PC-3 (cell line): ENCODE measurements around the gene TBCC. TPM values are rescaled to one million over a fixed set of nuclear protein-coding genes. Genes with fewer than 3 reads are reported as not detected.

Experiments used
- ATAC-seq: fragments of 200-7000 bp; cut with Tn5 transposase; 2 replicates; pipeline ENCODE4 v1.9.1; 2020; ENCODE audit warnings: mild to moderate bottlenecking, moderate library complexity
- BruUV-seq: library from RNA; stranded (reverse); fragments of 400-500 nt; replicated peaks from 2 replicates; lab custom pipeline; 2021; lab: Mats Ljungman, UMichigan
- CTCF ChIA-PET: fragments of 300-600 bp; sonication (Branson Sonifier 250); formaldehyde crosslinking; loops from one replicate; lab custom pipeline; 2022; ENCODE audit warnings: antibody characterized with exemption; lab: Charles Lee
- POLR2A ChIA-PET: fragments of 300-600 bp; sonication (Branson Sonifier 250); formaldehyde crosslinking; loops from one replicate; lab custom pipeline; 2022; ENCODE audit warnings: antibody characterized with exemption; ENCODE audit not compliant: unreplicated experiment; lab: Charles Lee
- DNase-seq: peaks from one replicate; pipeline ENCODE4 v3.0.0-alpha.2; 2015
- H2AFZ ChIP-seq: fragments of 300-600 bp; sonication (generic); 2 replicates; pipeline ENCODE4 v1.6.0; 2016; ENCODE audit warnings: antibody characterized with exemption, low read length
- H3F3A ChIP-seq: fragments of 300-600 bp; sonication (generic); one replicate; pipeline ENCODE4 v1.6.0; 2017; ENCODE audit warnings: antibody characterized with exemption, low read length, control low read depth, mild to moderate bottlenecking; ENCODE audit not compliant: unreplicated experiment
- H3K27ac ChIP-seq: fragments of 300-600 bp; sonication (generic); 2 replicates; pipeline ENCODE4 v1.5.1; 2016; ENCODE audit warnings: mild to moderate bottlenecking, low read length
- H3K27me3 ChIP-seq: fragments of 300-600 bp; sonication (generic); 2 replicates; pipeline ENCODE4 v1.6.1; 2016; ENCODE audit warnings: low read length, mixed read lengths
- H3K36me3 ChIP-seq: fragments of 300-600 bp; sonication (generic); 2 replicates; pipeline ENCODE4 v1.6.1; 2016; ENCODE audit warnings: low read depth, mixed run types, low read length, mixed read lengths
- H3K4me1 ChIP-seq: fragments of 300-600 bp; sonication (generic); 2 replicates; pipeline ENCODE4 v1.5.1; 2016; ENCODE audit warnings: low read length; ENCODE audit not compliant: insufficient read depth
- H3K4me2 ChIP-seq: fragments of 300-600 bp; sonication (generic); 2 replicates; pipeline ENCODE4 v1.6.0; 2016; ENCODE audit warnings: low read length
- H3K4me3 ChIP-seq: fragments of 300-600 bp; sonication (generic); 2 replicates; pipeline ENCODE4 v1.5.1; 2016; ENCODE audit warnings: mild to moderate bottlenecking, low read length, mixed read lengths
- H3K79me2 ChIP-seq: fragments of 300-600 bp; sonication (generic); 2 replicates; pipeline ENCODE4 v1.6.1; 2017; ENCODE audit warnings: low read length, mixed read lengths
- H3K9ac ChIP-seq: fragments of 300-600 bp; sonication (generic); 2 replicates; pipeline ENCODE4 v1.6.0; 2016; ENCODE audit warnings: mild to moderate bottlenecking, low read length
- H3K9me2 ChIP-seq: fragments of 300-600 bp; sonication (generic); replicated peaks from 2 replicates; pipeline ENCODE4 v1.6.1; 2016; ENCODE audit warnings: mixed run types, low read length, mixed read lengths
- H3K9me3 ChIP-seq: fragments of 300-600 bp; sonication (generic); 2 replicates; pipeline ENCODE4 v1.6.1; 2016; ENCODE audit warnings: low read length, mixed read lengths
- H4K20me1 ChIP-seq: fragments of 300-600 bp; sonication (generic); 2 replicates; pipeline ENCODE4 v1.6.1; 2016; ENCODE audit warnings: low read length, mixed read lengths
- CTCF ChIP-seq: fragments of 300-600 bp; sonication (generic); conservative IDR thresholded peaks from 2 replicates; pipeline ENCODE4 v1.5.1; 2017; ENCODE audit warnings: antibody characterized with exemption, low read depth, mild to moderate bottlenecking, low read length
- EZH2 ChIP-seq: fragments of 300-600 bp; sonication (generic); IDR thresholded peaks from one replicate; pipeline ENCODE4 v1.6.1; 2017; ENCODE audit warnings: antibody characterized with exemption, mild to moderate bottlenecking, low read length; ENCODE audit not compliant: unreplicated experiment
- EZH2phosphoT487 ChIP-seq: fragments of 300-600 bp; sonication (generic); IDR thresholded peaks from 2 replicates; pipeline ENCODE4 v1.6.1; 2018; ENCODE audit warnings: mild to moderate bottlenecking, antibody characterized with exemption, low read length, borderline replicate concordance
- intact Hi-C: fragments of 100-400 bp; cut with micrococcal nuclease; formaldehyde crosslinking; loops from 2 replicates; pipeline ENCODE4 v1.9.0; 2023
- total RNA-seq: library from RNA; depleted of rRNA; stranded (reverse); fragments of >200 nt; gene quantifications from 2 replicates; pipeline ENCODE4 v1.2.3, GENCODE V29; 2014

Gene TBCC
- total RNA-seq, 1 experiment from 2014 or later = 32.3 TPM

GRCh38 chr6:42711930-42712329, 34.0 kb downstream of the TBCC start:
- Histone ChIP-seq H3K4me2 (no peak overlapping the region), H4K20me1 (no peaks in the 10 kb centered on the region), H3K9ac (no peak overlapping the region), H3K79me2 (no peaks in the 10 kb centered on the region), H3K27me3 (no peaks in the 10 kb centered on the region), H3K9me3 (no peaks in the 10 kb centered on the region), H3K4me3 (no peak overlapping the region), H3F3A (no peaks in the 10 kb centered on the region), H3K36me3 (no peaks in the 10 kb centered on the region), H2AFZ (no peak overlapping the region), H3K4me1 (no peaks in the 10 kb centered on the region), H3K27ac (no peak overlapping the region), H3K9me2 (no peaks in the 10 kb centered on the region)
- intact Hi-C loops = no loop called here
- ChIA-PET CTCF (no interaction called here), POLR2A (no interaction called here)
- no peak for ATAC-seq
- no peak for TF ChIP-seq CTCF
- no peak for TF ChIP-seq EZH2phosphoT487
- no peak for TF ChIP-seq EZH2
- no TSS peak for BruUV-seq
- DNase-seq = no peak

GRCh38 chr6:42710316-42710715, 35.6 kb downstream of the TBCC start:
- intact Hi-C loops = no loop called here
- H4K20me1 ChIP-seq = no peaks in the 10 kb centered on the region
- DNase-seq (no peak), ATAC-seq (no peak)
- no peak overlapping the region for H3K4me3 ChIP-seq
- H3K79me2 ChIP-seq = no peaks in the 10 kb centered on the region
- no peak overlapping the region for H2AFZ ChIP-seq
- no peaks in the 10 kb centered on the region for H3K4me1 ChIP-seq
- POLR2A ChIA-PET = no interaction called here
- no peak overlapping the region for H3K9ac ChIP-seq
- CTCF ChIA-PET = no interaction called here
- TF ChIP-seq EZH2phosphoT487 (no peak), CTCF (no peak), EZH2 (no peak)
- H3K36me3 ChIP-seq = no peaks in the 10 kb centered on the region
- no peaks in the 10 kb centered on the region for H3K27me3 ChIP-seq
- no peak overlapping the region for H3K27ac ChIP-seq
- no TSS peak for BruUV-seq
- no peaks in the 10 kb centered on the region for H3K9me3 ChIP-seq
- no peaks in the 10 kb centered on the region for H3K9me2 ChIP-seq
- H3K4me2 ChIP-seq = no peak overlapping the region
- H3F3A ChIP-seq = no peaks in the 10 kb centered on the region

GRCh38 chr6:42709871-42710270, 36.0 kb downstream of the TBCC start:
- CTCF ChIA-PET = no interaction called here
- no peaks in the 10 kb centered on the region for H4K20me1 ChIP-seq
- H3K36me3 ChIP-seq = no peaks in the 10 kb centered on the region
- H3K4me2 ChIP-seq = no peak overlapping the region
- intact Hi-C loops = no loop called here
- no peaks in the 10 kb centered on the region for H3K9me2 ChIP-seq
- ATAC-seq (no peak), DNase-seq (no peak)
- H3K4me1 ChIP-seq = no peaks in the 10 kb centered on the region
- H3K79me2 ChIP-seq = no peaks in the 10 kb centered on the region
- TF ChIP-seq CTCF = no peak
- TF ChIP-seq EZH2 = no peak
- no peak for TF ChIP-seq EZH2phosphoT487
- no peak overlapping the region for H3K9ac ChIP-seq
- POLR2A ChIA-PET = no interaction called here
- H3K4me3 ChIP-seq = no peak overlapping the region
- no TSS peak for BruUV-seq
- no peak overlapping the region for H2AFZ ChIP-seq
- no peaks in the 10 kb centered on the region for H3K27me3 ChIP-seq
- H3K9me3 ChIP-seq = no peaks in the 10 kb centered on the region
- H3F3A ChIP-seq = no peaks in the 10 kb centered on the region
- H3K27ac ChIP-seq = no peak overlapping the region
